Stimulated activated CD4-positive, alpha-beta T cell treated with anti-CD3 and anti-CD28 coated beads, TNF-alpha, amount 100 ng/mL, for 4 hours (primary cell): ENCODE measurements around the gene LAMA4.

ENCODE experiments used
- DNase-seq, 3 experiments: peaks; one replicate each; pipeline ENCODE4 v3.0.0-alpha.2; 2020; ENCODE audit warnings: low read depth in 3 of 3

The LAMA4 gene

DNA sequence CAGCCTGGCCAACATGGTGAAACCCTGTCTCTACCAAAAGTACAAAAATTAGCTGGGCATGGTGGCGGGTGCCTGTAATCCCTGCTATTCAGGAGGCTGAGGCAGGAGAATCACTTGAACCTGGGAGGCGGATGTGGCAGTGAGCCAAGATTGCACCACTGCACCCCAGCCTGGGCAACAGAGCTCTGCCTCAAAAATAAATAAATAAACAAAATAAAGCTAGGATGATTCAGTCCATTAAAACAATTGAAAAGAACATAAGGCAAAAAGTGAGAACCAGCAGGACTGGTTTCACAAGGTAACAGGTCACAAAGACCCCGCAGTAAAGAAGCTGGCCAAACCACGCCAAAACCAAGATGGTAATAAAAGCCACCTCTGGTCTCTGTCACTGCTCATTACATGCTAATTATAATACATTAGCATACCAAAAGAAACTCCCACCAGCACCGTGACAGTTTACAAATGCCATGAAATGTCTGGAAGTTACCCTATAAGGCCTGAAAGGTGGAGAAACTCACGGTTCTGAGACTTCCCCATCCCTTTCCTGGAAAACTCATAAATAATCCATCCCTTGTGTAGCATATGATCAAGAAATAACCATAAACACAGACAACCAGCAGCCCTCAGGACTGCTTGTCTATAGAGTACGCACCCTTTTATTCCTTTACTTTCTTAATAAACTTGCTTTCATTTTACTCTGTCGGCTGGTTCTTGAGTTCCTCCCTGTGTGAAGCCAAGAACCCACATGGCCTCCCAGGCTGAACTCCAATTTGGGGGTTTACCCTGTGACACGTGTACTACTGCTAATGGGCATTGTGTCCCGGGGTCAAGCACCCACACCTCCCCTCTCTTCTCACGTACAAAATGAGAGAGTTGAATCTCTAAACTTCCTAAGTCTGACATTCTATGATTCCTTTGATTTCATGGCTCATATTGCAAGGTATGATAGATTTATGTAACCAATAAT is 10.2 kb downstream of the LAMA4 start:
- no peak for DNase-seq

DNA sequence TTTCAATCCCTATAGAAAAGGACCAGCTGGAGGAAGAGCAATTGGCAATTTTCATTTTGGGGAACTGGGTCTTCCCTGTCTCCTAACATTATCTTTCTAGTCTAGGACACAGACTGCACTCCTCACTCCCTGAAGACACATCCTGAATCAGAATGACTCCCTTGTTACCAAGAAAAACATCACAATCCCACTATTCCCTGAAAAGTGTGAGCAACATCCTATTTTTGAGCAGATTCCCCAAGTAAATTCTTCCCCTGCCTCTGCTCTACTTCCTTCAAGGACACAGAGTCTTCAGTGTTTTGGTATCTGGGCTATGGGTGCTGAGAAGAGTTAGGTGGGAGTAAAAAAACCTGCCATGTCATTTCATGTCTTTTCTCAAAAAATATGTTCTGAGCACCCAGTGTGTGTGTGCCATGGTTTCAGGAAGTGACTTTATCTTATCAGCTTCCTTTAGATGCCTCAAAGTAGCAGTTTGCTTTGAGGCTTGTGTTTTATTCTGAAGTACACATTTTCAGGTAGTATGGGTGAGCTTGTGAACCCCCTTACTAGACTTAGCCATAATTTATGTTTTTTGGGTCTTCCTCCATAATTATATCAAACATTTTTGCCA is 12.4 kb downstream of the LAMA4 start:
- DNase-seq = no peak

DNA sequence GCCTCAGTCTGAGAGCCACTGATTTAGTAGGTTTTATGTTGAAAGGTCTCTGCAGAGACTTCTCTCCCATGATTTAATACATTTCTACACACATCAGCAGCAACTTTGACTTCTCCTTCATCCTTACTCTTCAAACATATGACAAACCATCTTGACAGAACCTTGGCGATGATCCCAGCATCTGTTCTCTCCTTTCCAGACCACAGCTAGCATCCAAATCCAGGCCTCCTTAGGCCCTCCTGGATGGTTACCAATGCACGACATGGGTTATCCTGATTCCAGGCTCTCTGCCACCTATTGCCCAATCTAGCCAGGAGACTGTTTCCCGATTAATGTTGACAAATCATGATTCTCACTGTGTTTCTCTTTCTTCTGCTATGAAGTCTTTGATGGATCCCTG is 16.8 kb downstream of the LAMA4 start:
- DNase-seq = no peak

DNA sequence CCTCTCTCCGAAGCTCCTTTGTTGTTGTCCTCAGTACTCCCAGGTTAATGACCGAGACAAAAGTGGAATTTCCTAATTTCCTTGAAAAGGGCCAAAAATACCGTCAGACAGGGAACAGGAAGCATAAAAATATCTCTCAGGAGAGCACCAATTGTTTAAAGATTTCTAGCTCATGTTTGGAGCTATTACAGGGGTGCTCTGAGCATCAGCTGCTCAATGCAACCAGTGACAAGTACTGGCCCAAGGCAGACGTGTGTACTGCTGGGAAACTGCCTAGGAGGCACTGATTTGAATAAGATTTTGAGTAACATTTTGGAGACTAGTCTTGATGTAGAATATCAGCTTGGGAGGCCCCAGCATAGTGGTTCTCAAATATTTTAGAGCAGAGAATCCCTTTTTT is 17.3 kb downstream of the LAMA4 start:
- no peak for DNase-seq

DNA sequence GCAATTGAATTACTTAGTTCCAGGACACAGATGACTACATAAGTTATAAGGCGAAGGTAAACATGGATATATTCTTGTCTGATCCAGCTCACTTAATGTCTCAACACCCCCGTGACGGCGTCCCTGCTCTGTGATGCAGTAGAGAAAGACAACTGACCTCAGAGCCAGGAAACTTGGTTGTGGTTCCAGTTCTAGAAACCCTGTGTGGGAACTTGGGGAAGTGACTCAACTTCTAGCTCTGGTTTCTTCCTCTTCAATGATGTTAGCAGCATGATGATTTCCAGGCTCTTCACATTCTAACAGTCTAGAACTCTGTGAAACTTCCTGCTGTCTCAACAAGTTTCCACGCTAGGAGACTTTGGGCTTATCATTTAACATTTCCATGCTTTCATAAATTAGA is 18.4 kb downstream of the LAMA4 start:
- no peak for DNase-seq

DNA sequence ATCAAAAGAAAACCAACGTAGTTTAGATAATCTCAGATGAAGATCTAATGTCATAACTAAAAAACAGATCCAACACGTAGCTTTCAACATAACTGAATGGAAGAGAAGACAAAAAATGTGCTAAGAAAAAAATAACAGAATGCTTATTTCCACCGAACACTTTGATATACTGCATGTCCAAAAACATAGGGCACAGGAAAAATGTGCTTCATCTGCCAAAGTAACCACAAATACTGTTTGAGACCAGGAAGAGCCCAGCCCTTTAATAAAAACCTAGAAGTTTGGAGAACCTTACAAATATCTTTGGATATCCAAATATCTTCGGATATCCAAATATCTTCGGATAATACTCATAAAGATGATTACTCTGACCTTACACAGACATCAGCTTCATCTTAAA is 19.8 kb downstream of the LAMA4 start:
- no peak for DNase-seq

DNA sequence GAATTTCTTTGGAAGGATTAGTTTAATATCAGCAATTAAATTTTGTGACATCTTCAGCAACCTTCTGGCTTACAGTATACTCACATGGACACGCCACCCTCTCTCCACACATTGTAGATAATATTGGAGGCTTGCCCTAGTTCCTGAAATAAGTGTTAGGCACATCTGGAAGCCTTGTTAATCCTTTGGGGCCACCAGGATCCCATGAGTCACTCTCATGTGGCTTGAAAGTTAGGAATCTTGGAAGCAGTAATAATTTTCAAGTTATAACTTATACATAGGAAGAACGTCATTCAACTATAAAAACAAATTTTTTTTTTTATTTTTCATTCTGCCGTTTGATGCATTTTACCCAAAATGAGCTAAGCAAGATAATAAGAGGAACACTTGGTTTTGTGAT is 20.5 kb downstream of the LAMA4 start:
- DNase-seq = no peak

DNA sequence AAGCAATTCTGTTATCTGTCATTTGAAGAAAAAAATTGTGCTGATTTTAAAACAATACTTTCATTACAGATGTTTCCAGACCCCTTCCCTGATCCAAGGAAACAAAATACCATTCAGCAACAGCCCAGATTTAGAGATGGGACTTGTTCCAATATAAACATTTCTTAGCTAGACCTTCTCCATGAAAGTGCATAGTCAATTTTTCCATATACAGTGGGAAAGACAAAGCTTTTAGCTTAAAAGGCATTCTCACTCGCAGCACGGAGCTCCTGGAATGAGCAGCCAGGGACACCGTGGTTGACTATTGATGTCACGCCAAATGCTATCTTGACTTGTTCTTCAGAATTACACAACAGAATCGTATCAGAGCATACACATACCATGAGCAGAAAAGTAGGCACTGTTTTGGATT is 21.5 kb downstream of the LAMA4 start:
- no peak for DNase-seq

DNA sequence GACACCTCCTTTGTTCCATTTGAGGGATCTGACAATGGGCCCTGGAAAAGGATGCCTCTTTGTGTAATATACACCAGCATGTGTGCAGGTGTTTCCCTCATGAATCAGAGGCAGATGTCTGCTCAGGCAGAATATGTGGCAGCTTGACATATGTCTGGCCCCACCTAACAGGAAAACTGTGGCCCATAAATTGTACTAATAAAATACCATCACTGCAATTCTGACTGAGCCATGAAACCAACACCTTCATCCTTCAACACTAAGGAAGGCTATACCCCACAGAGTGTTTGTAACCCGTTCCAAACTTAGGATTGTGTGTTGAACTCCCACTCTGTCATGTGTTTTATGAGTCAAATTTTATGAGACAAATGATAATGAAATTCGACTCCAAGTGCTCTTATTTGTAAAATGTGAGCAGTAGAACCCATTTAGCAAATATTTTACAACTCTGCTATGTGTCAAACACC is 22.7 kb downstream of the LAMA4 start:
- no peak for DNase-seq

DNA sequence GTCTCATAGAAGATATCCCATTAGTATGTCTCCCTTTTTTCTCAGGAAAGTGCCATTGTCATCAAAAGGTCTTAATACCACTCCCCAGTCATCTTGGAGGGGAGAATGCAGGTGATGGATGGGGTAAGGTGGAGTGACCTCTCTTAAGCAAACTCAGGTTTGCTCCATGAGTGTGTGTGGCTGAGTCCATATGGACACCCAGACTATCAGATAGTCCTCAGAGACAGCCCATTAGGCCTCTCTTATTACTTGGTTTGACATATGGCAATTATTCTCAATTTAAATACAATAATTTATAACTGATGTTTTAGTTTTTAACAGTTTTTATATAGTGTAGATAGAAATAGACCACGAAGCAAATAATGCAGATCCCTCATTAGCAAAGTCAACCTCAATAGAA is 23.2 kb downstream of the LAMA4 start:
- DNase-seq = no peak

DNA sequence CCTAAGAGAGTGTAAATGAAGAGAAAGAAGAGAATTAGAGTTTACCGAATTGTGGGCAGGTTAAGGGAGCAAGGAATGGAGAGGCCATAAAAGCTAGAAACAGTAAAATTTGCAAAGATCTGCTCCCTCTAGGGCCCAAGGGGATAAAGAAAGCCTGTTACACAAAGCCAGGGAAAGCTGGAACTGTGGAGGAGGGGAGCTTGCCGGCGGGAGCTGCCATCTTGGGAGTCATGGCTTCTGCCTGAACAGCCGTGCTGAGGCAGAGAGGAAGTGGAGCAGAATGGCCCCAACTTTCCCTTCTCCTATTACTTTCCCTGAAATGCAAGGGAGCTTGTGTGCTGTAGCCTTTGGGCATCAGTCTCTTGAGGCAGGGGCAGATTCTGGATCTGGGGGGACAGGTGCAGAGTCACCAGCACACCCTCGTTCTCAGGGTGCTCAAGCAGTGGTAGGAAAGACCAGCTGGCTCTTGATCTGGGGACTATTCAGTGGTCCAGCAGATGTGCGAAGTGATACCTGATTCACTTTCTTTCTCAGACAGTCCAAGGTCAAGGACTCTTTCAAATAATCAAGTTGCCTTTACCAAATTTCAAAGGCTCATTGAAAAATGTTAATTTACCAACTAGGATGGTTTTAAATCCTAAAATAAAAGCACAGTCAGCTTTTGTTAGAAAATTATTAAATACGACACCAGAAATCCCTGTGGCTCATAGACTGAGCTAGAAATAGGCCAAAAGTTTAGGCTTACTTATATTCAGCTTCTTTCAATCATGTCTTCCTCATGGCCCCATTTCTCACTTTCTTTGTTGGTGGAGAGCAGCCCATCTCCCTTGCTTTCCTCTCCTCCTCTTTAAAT is 25.7 kb downstream of the LAMA4 start:
- DNase-seq = no peak

DNA sequence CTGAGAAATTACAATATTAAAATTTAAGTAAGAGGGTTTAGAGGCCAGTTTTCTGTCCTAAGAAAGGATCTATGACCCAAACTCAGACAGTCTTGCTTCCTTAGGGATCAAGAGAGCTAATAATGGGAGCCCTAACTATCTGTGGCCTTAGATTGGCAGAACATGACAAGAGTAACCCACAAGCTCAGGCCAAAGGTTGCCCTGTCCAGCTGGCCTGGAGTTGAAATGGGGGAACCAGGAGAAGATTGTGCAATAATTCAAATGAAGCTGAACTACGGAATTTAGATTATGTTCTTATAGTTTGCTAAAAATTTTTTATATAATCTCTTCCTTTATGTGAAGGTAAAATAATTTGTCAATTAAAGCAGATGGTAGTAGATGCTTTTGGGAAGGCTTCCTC is 26.4 kb downstream of the LAMA4 start:
- DNase-seq = no peak

DNA sequence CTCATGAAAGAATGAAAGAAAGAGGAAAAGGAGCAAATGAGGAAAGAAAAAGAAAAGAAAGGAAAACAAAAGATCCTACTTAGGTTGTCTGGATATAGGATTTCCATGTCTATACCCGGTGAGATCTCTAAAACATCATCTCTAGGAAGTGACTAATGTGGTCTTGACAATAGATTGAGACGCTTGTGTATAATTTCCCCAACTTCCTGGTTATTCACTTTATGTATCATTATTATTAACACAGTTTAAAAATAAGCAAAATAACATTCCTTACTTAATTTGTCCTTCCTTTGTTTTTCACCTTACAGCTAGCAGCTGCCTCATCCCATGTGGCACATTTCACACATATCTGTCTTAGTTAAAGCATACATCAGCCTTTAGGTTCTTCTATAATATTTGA is 27.0 kb downstream of the LAMA4 start:
- DNase-seq = no peak

DNA sequence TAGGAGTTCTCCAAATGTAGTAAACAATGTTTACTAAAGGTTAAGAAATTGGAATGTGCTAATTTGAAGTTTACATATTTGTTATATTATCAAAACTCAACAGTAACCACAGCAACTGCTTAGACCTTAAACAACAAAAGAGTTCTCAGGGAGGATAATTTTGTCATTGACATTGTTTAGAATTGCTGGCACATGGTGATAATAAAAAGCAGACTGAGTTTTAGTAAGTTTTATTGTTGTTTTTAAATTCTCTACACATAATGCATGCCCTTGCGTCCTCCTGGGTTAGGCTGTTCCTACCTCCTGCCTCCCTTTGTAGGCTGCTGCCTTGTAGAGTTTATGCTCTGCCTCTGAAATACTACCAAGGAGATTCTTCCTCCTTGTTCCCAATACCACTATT is 28.7 kb downstream of the LAMA4 start:
- DNase-seq = no peak

DNA sequence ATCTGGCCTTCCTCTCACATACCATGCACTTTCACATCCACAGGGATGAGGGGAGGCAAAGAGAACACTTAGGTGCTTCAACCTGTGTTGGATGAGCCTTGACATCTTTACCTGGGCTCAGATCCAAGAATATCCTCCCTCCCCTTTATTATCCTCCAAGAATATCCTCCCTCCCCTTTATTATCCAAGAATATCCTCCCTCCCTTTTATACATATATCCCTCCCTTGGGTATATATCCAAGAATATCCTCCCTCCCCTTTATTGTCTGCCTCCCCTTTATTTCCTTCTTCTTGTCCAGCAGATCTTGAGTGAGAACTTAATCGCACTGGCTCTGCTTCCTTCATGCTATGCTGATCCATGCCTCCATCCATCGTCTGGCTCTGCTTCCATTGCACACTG is 30.3 kb downstream of the LAMA4 start:
- no peak for DNase-seq

DNA sequence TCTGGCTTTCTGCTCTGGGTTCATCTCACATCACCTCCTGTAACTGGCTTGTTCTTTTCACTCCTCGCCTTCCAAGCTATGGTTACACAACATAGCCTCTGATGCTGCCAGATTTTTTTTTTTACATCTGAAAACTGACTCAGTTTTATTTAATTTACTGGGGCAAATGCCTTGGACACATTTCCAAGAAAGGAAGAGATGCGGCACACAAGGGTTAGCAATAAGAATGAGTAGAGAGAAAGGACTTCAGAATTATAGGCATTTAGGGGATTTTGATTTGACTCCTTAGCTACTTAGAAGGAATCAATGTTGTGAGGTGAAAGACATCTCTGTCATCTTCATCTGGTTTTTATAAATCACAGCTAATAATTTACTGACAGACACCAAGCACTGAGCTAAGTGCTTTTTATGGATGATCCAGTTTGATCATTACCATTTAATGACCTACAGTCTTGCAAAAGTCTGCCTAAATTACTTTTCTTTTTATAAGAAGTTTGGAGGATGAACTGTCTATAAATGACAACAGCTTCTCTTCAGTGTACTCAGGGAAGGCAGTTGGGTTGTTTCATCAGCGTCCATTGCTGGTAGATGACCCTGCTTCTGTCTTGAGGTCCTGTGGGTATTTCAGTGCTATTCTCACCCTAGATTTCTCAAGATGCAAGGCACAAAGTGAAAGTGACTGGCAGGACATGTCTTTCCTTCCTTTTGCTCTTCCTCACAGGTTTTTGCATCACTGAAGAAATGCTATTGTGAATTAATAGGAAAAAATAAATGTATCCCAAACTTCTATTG is 31.1 kb downstream of the LAMA4 start:
- no peak for DNase-seq

DNA sequence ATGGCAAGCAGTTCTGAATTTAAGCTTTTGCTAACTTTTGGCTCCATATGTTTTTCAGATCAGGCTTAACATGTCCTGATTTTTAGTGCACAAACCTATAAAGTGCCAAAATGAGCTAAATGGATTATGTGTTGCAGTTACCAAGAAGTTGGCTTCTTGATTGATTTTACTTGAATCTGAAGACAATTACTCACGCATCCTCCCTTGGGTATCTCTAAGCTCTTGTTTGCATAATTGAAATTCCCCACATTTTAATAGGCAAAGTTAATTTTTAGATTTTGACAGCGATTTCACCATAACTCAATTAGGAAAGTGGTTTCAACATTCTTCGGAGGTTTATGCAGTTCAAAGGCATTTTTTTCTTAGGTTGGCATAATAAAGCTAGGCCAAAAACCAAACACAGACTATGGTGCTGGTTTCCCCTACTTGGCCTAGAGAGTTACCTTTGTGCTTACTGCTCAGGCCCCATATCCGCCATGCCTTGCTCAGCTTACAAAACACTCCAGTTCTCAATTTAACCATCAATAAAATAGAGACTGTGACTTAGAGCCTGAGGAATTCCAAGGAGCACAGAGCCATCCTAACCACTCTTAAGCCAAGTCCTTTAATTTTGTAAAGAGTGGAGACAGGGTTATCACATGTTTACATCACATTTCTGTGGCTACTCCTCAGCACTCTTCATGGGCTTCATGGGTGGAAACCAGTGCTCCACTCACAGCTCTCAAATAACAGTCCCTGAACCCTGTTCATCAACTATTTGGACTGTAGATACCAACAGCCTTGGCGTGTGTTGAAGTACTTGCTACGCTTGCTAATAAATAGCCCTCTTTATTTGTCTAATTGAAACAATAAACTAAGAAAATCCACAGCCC is 32.1 kb downstream of the LAMA4 start:
- DNase-seq = no peak

DNA sequence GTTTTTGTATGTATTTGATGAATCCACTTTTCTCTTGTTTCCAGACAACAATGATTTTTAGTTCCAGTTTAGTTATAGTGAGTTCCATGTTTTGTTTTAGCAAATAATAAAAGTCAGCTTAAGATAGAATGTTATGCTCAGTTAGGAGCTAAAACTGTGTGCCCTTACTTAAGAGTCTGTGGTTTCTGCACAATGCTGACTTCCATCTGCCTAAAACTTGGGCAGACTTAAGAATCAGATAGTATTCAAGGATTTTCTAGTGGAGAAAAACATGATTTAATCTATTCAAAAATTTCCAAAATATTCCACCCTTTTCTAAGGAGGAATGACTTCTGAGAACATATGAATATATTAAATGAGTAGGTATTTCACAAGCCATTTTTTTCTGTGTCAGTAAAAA is 32.8 kb downstream of the LAMA4 start:
- DNase-seq = no peak

DNA sequence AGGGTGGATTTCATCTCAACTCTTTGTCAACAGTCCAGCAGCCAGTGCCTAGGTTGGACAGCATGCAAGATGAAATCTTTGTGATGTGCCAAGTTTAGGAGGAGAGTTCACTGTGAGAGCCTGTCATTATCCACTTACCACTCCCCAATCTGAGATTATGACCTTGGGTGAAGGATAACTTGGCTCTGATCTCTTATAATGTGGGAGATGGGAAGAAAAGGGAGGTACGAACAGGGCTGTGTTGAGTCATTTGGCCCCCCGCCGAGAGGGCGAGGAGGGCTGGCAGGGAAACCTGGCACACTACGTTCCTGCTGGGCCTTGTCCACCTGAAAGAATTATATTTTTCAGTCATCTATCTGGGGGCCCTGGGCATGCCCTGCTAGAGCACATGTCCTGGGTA is 35.8 kb downstream of the LAMA4 start:
- no peak for DNase-seq
